ENCODE measurements around the gene DCDC2C.

- TF ChIP-seq, protein P1, sequence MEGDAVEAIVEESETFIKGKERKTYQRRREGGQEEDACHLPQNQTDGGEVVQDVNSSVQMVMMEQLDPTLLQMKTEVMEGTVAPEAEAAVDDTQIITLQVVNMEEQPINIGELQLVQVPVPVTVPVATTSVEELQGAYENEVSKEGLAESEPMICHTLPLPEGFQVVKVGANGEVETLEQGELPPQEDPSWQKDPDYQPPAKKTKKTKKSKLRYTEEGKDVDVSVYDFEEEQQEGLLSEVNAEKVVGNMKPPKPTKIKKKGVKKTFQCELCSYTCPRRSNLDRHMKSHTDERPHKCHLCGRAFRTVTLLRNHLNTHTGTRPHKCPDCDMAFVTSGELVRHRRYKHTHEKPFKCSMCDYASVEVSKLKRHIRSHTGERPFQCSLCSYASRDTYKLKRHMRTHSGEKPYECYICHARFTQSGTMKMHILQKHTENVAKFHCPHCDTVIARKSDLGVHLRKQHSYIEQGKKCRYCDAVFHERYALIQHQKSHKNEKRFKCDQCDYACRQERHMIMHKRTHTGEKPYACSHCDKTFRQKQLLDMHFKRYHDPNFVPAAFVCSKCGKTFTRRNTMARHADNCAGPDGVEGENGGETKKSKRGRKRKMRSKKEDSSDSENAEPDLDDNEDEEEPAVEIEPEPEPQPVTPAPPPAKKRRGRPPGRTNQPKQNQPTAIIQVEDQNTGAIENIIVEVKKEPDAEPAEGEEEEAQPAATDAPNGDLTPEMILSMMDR (IDR thresholded peaks at IDR 0.05), result no peak
- no peak for TF ChIP-seq POLR2A (IDR thresholded peaks at IDR 0.05)
Measured at GRCh38 chr2:3662239-3662638, 41.1 kb upstream of the DCDC2C start.
